HG02798 (cell line): ENCODE measurements around the gene ABI1.
A peak's percentile ranks its signal among the peaks of the same experiment; 100 is the strongest.

Experiments used
- ATAC-seq: cut with Tn5 transposase; IDR thresholded peaks from one replicate; pipeline ENCODE4 v1.9.1; 2021; ENCODE audit warnings: mild to moderate bottlenecking; ENCODE audit not compliant: unreplicated experiment, poor library complexity

Gene ABI1

DNA sequence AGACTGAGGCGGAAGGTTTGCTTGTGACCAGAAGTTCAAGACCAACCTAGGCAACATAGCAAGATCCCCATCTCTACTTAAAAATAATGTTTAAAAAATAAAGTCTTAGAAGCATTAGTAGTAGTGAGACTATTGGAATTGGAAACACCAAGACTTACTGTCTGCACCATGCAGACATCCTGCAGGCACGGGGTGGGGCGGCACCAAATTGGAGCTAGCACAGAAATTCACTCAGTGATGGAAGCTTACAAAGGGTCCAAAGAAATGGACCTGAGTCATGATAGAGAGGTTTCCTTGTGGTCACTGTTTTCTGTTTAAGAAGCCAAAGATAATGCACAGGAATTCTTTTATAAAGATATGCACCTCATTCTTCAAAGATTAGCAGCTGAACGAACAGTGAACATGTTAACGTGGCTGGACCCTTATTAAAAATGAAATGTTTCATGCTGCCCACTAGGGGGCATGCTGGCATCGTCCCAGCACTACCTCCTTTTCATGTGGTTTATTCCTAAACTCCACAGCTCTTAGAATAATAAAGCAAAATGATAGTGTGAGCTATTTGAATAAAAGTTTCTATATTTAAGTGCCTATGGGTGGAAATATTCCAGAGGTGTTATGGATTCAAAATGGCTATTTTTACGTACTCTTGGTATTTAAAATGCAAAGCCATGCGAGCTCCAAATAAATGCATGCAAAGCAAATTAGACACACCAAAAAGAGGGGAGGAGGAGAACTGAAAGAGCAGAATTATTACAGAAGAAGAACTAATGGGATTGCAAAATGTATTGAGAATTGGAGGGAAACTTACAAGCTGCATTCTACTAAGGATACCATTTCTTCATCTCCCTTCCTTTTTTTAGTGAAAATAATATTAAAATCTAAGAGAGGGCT is 134.7 kb downstream of the ABI1 start:
- ATAC-seq = no peak

DNA sequence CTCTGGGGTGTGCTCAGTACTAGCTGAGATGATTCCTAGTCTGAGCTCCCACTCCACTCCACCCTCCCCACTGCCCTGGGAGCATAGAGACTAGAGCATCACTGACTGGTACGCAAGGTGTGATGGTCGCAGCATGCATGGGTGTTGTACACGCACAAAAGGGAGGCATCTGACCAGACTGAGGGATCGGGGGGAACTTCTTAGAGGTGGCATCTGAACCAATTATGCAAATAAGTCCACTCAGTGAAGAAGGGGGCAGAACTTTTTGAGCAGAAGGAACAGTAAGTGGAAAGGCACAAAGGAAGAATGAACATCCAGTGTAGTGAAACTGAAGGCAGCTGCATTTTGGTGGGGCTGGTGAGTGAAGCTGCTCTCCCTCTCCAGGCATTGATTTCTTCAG is 137.7 kb downstream of the ABI1 start:
- ATAC-seq = no peak

DNA sequence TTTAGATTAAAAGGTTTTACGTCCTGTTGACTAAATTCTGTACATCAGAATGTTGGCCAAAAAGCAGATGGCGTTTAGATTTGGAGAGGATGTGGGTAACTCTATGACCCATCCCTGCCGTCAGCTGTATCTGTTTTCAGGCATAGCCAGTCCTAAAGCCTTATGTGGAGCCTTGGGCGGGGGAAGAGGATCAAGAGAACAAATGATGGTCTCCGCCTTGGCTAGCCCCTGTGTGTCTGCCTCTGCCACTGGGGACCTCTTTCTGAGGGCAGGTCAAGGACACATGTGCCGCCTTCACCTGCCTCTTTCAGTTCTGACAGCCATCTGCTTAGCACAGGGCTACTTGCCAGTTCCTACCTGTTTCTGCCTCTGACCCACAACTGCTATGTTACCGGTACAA is 139.2 kb downstream of the ABI1 start:
- no peak for ATAC-seq

DNA sequence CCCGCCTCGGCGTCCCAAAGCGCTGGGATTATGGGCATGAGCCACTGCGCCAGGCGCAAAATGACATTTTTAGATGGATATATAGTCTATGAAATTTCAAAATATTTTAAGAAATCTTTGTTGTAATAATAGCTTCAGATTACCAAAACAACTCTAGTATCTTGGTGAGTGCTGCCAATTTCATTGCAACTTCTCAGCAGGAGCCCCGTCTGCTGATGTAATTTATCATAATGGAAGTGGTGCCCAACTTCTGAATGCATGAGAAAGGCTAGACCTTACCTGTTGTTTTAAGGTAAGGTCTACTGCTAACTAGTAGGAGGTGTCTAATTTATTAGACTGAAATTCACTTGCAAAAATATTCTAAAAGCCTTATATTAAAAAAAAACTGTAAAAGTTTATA is 143.3 kb downstream of the ABI1 start:
- ATAC-seq = no peak

DNA sequence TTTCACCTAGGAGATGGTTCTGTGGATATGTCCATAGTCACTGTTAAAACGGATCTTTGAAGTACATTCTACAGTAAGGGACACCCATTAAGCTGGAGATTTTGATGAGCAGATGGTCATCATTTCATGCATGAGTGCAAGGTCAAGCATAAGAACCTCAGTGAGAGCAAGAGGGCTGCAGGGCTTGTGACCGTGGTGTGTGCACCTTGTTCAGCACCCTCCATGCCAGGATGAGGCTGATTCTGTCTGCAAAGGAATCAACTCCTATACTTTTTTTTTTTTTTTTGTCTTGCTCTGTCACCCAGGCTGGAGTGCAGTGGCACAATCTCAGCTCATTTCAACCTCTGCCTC is 145.6 kb downstream of the ABI1 start:
- ATAC-seq = no peak

DNA sequence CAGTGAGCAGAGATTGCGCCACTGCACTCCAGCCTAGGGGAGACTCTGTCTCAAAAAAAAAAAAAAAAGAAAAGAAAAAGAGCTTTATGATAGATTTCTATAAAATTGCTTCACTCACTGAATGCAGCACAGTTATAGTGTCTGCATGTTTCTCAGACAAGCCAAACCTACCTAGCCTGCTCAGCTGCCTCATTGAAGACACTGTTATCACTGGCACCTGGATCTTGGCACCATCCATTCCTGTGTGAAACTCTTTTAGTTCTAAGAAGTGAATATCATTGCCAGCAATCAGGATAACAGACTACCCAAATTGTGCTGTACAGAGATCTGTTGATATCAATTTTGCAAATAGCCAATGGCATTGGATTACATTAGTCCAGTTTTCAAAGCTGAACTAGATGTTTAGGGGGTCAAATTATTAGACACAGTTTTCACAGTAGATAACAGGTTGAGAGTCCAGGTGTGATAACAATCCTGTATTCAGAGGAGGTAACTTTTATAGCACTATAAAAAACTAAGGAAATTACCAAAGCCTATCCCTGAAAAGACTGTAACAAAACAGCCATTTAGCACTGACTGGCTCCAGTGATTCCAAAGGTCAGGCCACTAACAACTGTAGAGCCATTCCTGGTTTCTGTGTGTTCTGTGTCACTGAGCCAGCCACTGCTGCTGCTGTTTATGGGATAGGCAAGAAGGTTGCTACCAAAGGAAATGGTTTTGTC is 146.2 kb downstream of the ABI1 start:
- ATAC-seq = no peak

DNA sequence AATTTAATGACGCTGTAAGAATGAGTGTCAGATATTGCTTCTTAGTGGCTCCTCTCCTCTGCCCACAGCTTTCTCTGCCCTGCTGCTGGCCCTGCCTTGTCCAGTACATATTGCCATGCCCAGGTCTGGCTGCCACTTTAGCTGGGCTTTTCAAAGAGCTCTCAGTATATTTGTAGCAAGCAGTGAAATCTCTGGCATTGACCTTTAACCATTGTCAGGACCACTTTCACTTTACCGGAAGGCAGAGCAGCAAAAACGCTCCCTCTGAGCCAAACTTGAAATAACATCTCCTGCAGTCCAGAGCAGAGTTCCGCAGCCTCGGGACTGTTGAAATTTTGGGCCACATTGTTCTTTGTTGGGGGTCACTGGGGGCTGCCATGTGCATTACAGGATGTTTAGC is 149.4 kb downstream of the ABI1 start:
- no peak for ATAC-seq

DNA sequence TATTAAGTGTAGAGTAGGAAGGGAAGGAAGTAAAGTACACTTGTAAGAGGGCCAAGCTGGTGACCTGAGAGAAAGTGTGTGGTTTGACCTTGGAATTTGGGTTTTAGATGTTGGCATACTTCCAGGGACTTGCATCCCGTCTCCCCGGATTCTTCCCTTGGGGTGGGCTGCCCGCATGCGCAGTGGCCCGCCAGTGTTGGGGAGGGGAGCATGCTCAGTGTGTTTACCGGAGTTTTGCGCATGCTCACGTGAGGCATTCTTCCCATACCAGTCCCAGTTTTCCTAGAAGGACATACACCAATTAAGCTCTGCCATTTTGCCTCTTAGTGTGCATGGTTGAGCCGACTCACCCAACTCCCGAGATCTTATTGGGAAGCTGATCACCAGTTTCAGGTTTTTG is 153.8 kb downstream of the ABI1 start:
- no peak for ATAC-seq

DNA sequence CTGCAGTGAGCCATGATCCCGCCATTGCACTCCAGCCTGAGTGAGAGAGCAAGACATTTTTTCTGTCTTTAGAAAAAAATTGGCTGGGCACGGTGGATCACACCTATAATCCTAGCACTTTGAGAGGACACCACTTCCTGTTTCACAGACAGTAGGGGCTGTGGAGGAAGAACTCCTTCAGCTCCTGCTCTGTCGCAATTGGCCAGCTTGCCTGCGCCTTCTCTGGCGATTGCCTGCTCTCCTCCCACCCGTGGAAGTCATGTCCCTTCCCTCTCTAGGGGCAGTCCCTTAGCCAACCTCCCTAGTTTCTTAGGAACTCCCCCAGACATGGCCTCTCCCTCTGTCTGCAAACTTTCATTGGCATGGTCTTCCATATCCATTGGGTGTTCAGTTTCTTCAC is 154.6 kb downstream of the ABI1 start:
- ATAC-seq = no peak

DNA sequence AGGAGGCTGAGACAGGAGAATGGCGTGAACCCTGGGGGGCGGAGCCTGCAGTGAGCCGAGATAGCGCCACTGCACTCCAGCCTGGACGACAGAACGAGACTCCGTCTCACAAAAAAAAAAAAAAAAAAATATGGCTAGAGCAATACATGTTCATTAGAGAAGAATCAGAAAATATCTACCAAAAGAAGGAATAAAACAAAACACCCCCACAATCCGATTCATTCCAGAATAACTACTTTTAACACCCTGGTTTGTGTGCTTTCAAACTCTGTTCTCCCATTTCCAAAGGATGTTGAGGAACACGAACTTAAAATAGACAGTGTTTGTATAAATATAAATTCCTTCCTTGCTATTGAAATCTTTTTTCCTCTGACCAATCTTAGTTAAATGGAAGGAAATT is 156.8 kb downstream of the ABI1 start:
- ATAC-seq = no peak

DNA sequence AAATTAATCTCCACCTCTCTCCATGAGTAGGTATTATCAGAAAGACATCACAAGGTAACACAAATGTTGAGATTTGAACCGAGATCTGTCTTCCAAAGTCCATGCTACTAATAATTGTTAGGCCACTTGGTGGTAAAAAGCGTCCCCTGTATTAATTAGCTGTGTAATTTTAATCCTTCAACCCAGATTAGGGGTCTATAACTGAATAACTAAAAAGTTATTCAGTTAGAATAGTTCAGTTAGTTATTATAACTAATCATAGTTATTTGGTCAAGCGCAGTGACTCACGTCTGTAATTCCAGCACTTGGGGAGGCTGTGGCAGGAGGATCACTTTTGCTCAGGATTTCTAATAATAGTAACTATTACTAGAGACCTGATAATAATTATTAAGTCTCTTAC is 157.7 kb downstream of the ABI1 start:
- ATAC-seq = no peak

DNA sequence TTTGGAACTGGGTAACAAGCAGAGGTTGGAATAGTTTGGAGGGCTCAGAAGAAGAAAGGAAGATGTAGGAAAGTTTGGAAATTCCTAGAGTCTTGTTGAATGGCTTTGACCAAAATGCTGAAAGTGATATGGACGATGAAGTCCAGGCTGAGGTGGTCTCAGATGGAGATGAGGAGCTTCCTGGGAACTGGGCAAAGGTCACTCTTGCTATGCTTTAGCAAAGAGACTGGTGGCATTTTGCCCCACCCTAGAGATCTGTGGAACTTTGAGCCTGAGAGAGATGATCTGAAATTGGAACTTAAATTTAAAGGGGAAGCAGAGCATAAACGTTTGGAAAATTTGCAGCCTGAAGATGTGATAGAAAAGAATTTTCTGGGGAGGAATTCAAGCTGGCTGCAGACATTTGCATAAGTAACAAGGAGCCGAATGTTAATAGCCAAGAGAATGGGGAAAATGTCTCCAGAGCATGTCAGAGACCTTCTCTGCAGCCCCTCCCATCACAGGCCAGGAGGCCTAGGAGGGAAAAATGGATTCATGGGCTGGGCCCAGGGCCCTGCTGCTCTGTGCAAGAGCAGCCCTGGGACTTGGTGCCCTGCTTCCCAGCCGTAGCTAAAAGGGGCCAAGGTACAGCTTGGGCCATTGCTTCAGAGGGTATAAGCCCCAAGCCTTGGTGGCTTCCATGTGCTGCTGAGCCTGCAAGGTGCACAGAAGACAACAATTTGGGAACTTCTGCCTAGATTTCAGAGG is 159.7 kb downstream of the ABI1 start:
- ATAC-seq = no peak

DNA sequence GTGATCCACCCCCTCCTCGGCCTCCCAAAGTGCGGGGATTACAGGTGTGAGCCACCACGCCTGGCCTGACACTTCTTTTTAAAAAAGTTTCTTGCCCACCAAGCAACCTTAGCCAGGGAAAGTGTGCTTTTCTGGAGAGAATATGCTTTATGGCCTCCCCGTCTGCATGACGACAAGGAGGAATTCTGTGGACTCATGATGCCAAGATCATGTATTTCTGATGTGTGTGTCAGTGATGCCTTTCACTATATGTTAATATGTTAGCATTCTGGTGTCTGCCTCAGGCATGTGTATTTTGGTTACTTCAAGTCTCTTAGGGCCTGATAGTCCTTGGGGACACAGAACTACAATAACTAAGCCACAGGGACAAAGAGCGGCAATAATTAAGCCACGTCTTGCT is 161.1 kb downstream of the ABI1 start:
- no peak for ATAC-seq

DNA sequence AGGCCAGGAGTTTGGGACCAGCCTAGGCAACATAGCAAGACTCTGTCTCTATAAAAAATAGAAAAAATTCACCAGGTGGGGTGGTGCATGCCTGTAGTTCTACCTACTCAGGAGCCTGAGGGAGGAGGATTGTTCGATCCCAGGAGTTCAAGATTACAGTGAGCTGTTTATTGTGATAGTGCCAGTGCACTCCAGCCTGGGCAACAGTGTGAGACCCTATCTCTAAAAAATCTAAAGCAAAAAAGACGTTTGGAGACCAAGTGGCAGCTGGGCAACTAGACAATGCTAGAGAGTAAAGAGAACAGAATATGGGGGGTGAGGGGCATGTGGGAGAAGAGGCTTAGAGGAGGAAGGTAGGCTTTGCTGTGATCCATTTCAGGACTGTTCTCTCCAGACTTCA is 161.8 kb downstream of the ABI1 start:
- no peak for ATAC-seq

DNA sequence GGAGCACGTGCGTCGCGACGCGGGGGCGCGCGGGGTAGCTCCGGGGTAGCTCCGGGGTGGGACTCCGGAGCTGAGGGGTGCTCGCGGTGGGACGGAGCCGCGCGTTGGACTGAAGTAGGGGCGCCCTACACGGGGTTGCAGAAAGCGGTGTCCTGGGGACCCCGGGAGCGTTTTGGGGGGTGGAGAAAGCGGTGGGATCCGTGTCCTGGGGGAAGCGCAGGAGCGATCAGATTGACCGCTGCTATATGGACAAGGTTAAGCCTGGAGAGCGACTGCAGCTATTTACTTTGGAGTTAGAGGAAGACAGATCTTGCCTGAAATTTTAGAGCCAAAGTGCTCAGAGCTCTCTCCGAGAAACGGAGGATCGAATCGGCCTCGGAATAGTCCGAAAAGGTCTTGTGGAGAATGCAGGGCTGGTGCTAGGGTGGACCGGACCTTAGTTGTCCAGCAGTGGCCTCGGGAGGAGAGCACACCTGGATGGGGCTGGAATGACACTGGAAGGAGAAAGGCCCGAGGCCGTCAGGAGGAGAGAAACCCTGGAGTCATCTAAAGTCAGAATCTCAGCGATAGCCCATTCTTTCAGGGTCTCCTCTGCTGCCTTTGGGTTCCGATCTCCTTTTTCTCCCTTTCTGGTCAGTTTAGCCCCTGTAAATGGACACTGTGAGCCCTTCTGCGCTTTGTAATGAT is 162.7 kb downstream of the ABI1 start:
- ATAC-seq = no peak

DNA sequence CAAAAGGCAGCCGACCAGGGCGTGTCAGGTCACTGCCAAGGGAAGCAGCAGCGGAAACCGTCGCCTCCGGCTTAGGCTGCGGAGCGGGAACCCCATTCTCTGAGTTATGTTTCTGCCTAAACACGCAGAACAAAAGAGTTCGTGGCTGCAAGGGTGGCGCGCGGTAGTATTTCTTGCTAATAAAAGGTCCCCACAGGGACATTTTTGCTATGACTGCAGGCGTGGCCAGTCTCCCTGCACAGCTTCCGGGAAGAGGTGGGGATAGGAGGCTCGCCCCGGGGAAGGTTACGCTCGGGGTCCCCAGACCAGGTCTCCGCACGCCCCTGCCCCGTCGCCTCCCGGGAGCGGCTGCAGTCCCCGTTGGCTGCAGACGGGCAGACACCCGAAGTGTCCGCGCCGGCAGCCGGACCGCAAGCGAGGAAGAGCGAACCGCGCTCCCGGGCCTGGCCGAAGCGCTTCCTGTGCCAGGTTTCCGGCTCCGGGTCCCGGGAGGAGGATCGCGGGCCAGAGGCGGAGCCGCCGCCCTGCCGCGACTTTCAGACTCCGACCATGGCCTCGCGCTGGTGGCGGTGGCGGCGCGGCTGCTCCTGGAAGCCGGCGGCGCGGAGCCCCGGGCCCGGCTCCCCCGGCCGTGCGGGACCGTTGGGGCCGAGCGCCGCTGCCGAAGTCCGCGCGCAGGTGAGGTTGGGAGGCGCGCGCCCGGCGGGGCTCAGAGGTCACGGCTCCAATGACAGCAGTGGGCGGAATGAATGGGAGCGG is 163.4 kb downstream of the ABI1 start, which contains the start of gene PDSS1:
PDSS1 (plus strand) TSS at position 539 of the 759 bp plus-strand sequence; CDS start at position 550, 11 bp downstream.
- ATAC-seq = peak; percentile 91

DNA sequence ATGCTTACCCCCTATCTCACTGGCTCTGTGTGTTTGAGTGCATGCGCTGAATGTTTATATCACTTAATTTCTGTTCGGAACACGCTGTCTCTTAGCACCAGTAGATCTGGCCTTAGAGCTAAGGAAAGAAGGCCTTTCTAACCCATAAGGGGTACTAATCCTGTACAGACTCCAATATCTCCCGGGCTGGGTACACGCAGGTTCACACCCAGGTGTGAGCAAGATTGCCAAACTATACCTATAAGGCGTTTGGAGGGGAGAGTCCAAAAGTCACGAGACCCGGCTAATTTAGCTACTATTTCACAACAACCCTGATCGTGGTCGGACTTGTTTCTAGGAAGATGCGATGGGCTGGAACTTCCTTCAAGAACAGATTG is 164.0 kb downstream of the ABI1 start:
- ATAC-seq = peak; percentile 1
